Iris pigment epithelial cell (primary cell): Measurements from ENCODE around the gene RELT.
"Not testable (repeated sequence)": the region's sequence is repeated elsewhere in the genome, so short reads cannot be mapped to it uniquely, and the experiment has no call there.

Source experiments
- DNase-seq: peaks from one replicate; pipeline ENCODE4 v3.0.0-alpha.2; 2011; ENCODE audit warnings: low read depth

Gene RELT

DNA sequence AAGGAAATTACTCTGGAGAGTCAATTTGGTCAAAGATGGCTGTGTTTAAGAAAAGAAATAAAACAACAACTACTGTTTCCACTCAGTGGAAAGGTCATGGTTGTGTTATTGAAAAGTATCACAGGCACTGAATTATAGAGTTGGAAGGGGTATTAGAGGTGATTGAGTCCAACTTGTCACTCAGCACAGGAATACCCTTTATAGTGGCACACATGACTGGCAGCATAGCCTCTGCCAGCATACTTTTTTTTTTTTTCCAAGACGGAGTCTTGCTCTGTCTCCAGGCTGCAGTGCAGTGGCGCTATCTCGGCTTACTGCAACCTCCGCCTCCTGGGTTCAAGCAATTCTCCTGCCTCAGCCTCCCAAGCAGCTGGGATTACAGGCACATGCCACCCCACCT is 60.7 kb downstream of the RELT start:
- DNase-seq = not testable (repeated sequence)

GRCh38 chr11:73439002-73439843 is 63.0 kb downstream of the RELT start:
- DNase-seq = no peak

- DNase-seq = no peak
Observed at GRCh38 chr11:73445980-73446379, 69.8 kb downstream of the RELT start.

GRCh38 chr11:73446766-73447165 is 70.6 kb downstream of the RELT start:
- DNase-seq = no peak
